NCI-H2171 (cell line): ENCODE data around the gene FAM227B.

Source experiments
- DNase-seq: peaks from one replicate; lab custom pipeline; 2025; lab: John Stamatoyannopoulos, UW

The FAM227B gene

GRCh38 chr15:49296258-49296657 is 324.4 kb downstream of the FAM227B start:
- DNase-seq, result no peak

- no peak for DNase-seq
Measured at GRCh38 chr15:49293941-49294340, 326.7 kb downstream of the FAM227B start.

GRCh38 chr15:49290191-49290590 is 330.4 kb downstream of the FAM227B start:
- DNase-seq, result no peak

GRCh38 chr15:49288391-49288790 is 332.2 kb downstream of the FAM227B start:
- DNase-seq, result no peak

GRCh38 chr15:49287481-49287880 is 333.1 kb downstream of the FAM227B start:
- no peak for DNase-seq

GRCh38 chr15:49286649-49287404 is 333.8 kb downstream of the FAM227B start:
- no peak for DNase-seq

- DNase-seq, result no peak
Measured at GRCh38 chr15:49282366-49282765, 338.3 kb downstream of the FAM227B start.

- DNase-seq, result no peak
Measured at GRCh38 chr15:49279521-49280456, 340.8 kb downstream of the FAM227B start.

- no peak for DNase-seq
Measured at GRCh38 chr15:49278751-49279150, 341.9 kb downstream of the FAM227B start.
